Tibial nerve (tissue), 3 donors: Measurements from ENCODE around the gene PNCK.

Source experiments
- CTCF ChIP-seq, 5 experiments: fragments of 200-600 bp in 3 of 5; fragments of 450-650 bp in 2 of 5; sonication (generic) in 3 of 5; IDR thresholded peaks; one replicate each; pipeline ENCODE4 v1.5.1; 2016 to 2019; ENCODE audit warnings: antibody characterized with exemption in 5 of 5, mild to moderate bottlenecking in 3 of 5, moderate library complexity in 2 of 5
- POLR2A ChIP-seq, 2 donors: fragments of 450-650 bp; IDR thresholded peaks; one replicate each; pipeline ENCODE4 v1.6.1; 2017; ENCODE audit warnings: antibody characterized with exemption in 2 of 2, mild to moderate bottlenecking in 2 of 2, moderate library complexity in 2 of 2

GRCh38 chrX:153627675-153628111 lies 45.9 kb downstream of the PNCK start:
- TF ChIP-seq CTCF (IDR thresholded peaks at IDR 0.05): no peak
- TF ChIP-seq POLR2A (IDR thresholded peaks at IDR 0.05): no peak
